ENCODE measurements around the gene CMSS1. TPM values are rescaled to one million over a fixed set of nuclear protein-coding genes. Genes with fewer than 3 reads are reported as not detected.

Gene CMSS1
- total and polyA plus RNA-seq, 7 experiments from 2014 or later, result 14.9 to 47.7 (median 18.4) TPM

DNA sequence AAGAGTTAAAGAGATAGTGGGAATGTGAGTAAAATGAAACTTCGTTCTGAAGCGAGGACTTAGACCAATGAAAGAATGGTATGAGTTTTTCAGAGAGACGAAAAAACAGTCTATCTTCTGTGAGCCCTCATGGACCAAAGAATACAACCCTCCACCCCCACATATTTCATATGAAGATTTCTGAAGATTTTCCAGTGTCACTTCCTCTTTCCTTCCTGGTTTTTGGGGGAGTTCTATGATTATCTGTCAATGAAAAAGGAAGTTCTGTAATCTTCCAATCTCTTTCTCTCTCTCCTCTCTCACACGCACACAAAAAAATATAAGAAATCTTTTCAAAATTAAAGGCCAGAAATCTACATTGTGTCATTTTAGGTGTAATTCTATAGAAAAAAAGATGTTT lies 27.7 kb downstream of the CMSS1 start:
- ATAC-seq, result no peak
- Histone ChIP-seq H3K27me3 (ENCODE audit: control insufficient read depth in 2 of 2, insufficient read depth in 2 of 2, low read length in 2 of 2) (no peaks in the 10 kb centered on the region), H3K4me1 (ENCODE audit: control insufficient read depth in 2 of 2, insufficient read depth in 2 of 2, low read length in 2 of 2) (no peaks in the 10 kb centered on the region), H3K36me3 (ENCODE audit: control insufficient read depth in 2 of 3, insufficient read depth in 3 of 3, low read length in 3 of 3) (no peaks in the 10 kb centered on the region), H3K4me3 (ENCODE audit: low read length) (no peak overlapping the region), H3K27ac (ENCODE audit: low read depth, low read length) (no peak overlapping the region), H3K9me3 (ENCODE audit: control insufficient read depth in 2 of 3, low read length in 3 of 3) (no peaks in the 10 kb centered on the region)
- Mint-ChIP-seq H3K27me3 (no peaks in the 10 kb centered on the region), H3K27ac (no peak overlapping the region), H3K4me1 (peaks cover 0 to 31% (median 9%) of the 10 kb centered on the region in 7 donors), H3K4me3 (no peak overlapping the region), H3K36me3 (peaks cover 0 to 7% (median 0%) of the 10 kb centered on the region in 5 donors), H3K9me3 (no peaks in the 10 kb centered on the region)
- ChIA-PET POLR2A (no interaction called here), CTCF (no interaction called here)
- intact Hi-C loops (cut with micrococcal nuclease), result no loop called here
- DNase-seq, result no peak

GRCh38 chr3:99845999-99846398 lies 28.3 kb downstream of the CMSS1 start:
- H3K27me3 Mint-ChIP-seq, result no peaks in the 10 kb centered on the region
- ATAC-seq (no peak), DNase-seq (no peak)
- Histone ChIP-seq H3K36me3 (ENCODE audit: control insufficient read depth in 2 of 3, insufficient read depth in 3 of 3, low read length in 3 of 3) (no peaks in the 10 kb centered on the region), H3K4me1 (ENCODE audit: control insufficient read depth in 2 of 2, insufficient read depth in 2 of 2, low read length in 2 of 2) (no peaks in the 10 kb centered on the region), H3K27me3 (ENCODE audit: control insufficient read depth in 2 of 2, insufficient read depth in 2 of 2, low read length in 2 of 2) (no peaks in the 10 kb centered on the region), H3K27ac (ENCODE audit: low read depth, low read length) (no peak overlapping the region), H3K9me3 (ENCODE audit: control insufficient read depth in 2 of 3, low read length in 3 of 3) (no peaks in the 10 kb centered on the region), H3K4me3 (ENCODE audit: low read length) (no peak overlapping the region)
- intact Hi-C loops (cut with micrococcal nuclease), result no loop called here
- H3K27ac Mint-ChIP-seq, result no peak overlapping the region
- no peaks in the 10 kb centered on the region for H3K9me3 Mint-ChIP-seq
- H3K4me1 Mint-ChIP-seq, result peaks cover 0 to 31% (median 9%) of the 10 kb centered on the region in 7 donors
- H3K4me3 Mint-ChIP-seq, result no peak overlapping the region
- peaks cover 0 to 7% (median 0%) of the 10 kb centered on the region in 5 donors for H3K36me3 Mint-ChIP-seq
- ChIA-PET POLR2A (no interaction called here), CTCF (no interaction called here)

- Histone ChIP-seq H3K27ac (ENCODE audit: low read depth, low read length) (no peak overlapping the region), H3K27me3 (ENCODE audit: control insufficient read depth in 2 of 2, insufficient read depth in 2 of 2, low read length in 2 of 2) (no peaks in the 10 kb centered on the region), H3K4me3 (ENCODE audit: low read length) (no peak overlapping the region), H3K9me3 (ENCODE audit: control insufficient read depth in 2 of 3, low read length in 3 of 3) (no peaks in the 10 kb centered on the region), H3K36me3 (ENCODE audit: control insufficient read depth in 2 of 3, insufficient read depth in 3 of 3, low read length in 3 of 3) (no peaks in the 10 kb centered on the region), H3K4me1 (ENCODE audit: control insufficient read depth in 2 of 2, insufficient read depth in 2 of 2, low read length in 2 of 2) (no peaks in the 10 kb centered on the region)
- POLR2A ChIA-PET, result no interaction called here
- H3K4me3 Mint-ChIP-seq, result no peak overlapping the region
- ATAC-seq (no peak), DNase-seq (no peak)
- H3K36me3 Mint-ChIP-seq, result peaks cover 0 to 8% (median 0%) of the 10 kb centered on the region in 5 donors
- H3K4me1 Mint-ChIP-seq, result peaks cover 0 to 31% (median 9%) of the 10 kb centered on the region in 7 donors
- CTCF ChIA-PET, result interaction anchor here (0.6 kb wide), 2 partner anchors 15 to 36 kb away, joined by 3 read pairs; no protein-coding TSS in a partner anchor
- intact Hi-C loops (cut with micrococcal nuclease), result no loop called here
- no peak overlapping the region for H3K27ac Mint-ChIP-seq
- no peaks in the 10 kb centered on the region for H3K27me3 Mint-ChIP-seq
- no peaks in the 10 kb centered on the region for H3K9me3 Mint-ChIP-seq
Measured at GRCh38 chr3:99846477-99847160, 29.0 kb downstream of the CMSS1 start.

GRCh38 chr3:99848433-99848832 lies 30.8 kb downstream of the CMSS1 start:
- Histone ChIP-seq H3K27me3 (ENCODE audit: control insufficient read depth in 2 of 2, insufficient read depth in 2 of 2, low read length in 2 of 2) (no peaks in the 10 kb centered on the region), H3K4me3 (ENCODE audit: low read length) (no peak overlapping the region), H3K36me3 (ENCODE audit: control insufficient read depth in 2 of 3, insufficient read depth in 3 of 3, low read length in 3 of 3) (no peaks in the 10 kb centered on the region), H3K27ac (ENCODE audit: low read depth, low read length) (no peak overlapping the region), H3K9me3 (ENCODE audit: control insufficient read depth in 2 of 3, low read length in 3 of 3) (no peaks in the 10 kb centered on the region), H3K4me1 (ENCODE audit: control insufficient read depth in 2 of 2, insufficient read depth in 2 of 2, low read length in 2 of 2) (no peaks in the 10 kb centered on the region)
- DNase-seq (no peak), ATAC-seq (no peak)
- Mint-ChIP-seq H3K4me1 (peaks cover 0 to 31% (median 6%) of the 10 kb centered on the region in 7 donors), H3K9me3 (no peaks in the 10 kb centered on the region), H3K27ac (no peak overlapping the region), H3K4me3 (no peak overlapping the region), H3K27me3 (no peaks in the 10 kb centered on the region), H3K36me3 (peaks cover 0 to 11% (median 0%) of the 10 kb centered on the region in 5 donors)
- ChIA-PET POLR2A (interaction anchor here (0.7 kb wide), 1 partner anchor 17 kb away, joined by 3 read pairs; no protein-coding TSS in a partner anchor), CTCF (interaction anchor here (1.2 kb wide), 1 partner anchor 21 kb away, joined by 3 read pairs; no protein-coding TSS in a partner anchor)
- intact Hi-C loops (cut with micrococcal nuclease), result no loop called here

GRCh38 chr3:99850608-99851007 lies 32.9 kb downstream of the CMSS1 start:
- Histone ChIP-seq H3K27ac (ENCODE audit: low read depth, low read length) (no peak overlapping the region), H3K4me1 (ENCODE audit: control insufficient read depth in 2 of 2, insufficient read depth in 2 of 2, low read length in 2 of 2) (no peaks in the 10 kb centered on the region), H3K9me3 (ENCODE audit: control insufficient read depth in 2 of 3, low read length in 3 of 3) (no peaks in the 10 kb centered on the region), H3K4me3 (ENCODE audit: low read length) (no peak overlapping the region), H3K36me3 (ENCODE audit: control insufficient read depth in 2 of 3, insufficient read depth in 3 of 3, low read length in 3 of 3) (no peaks in the 10 kb centered on the region), H3K27me3 (ENCODE audit: control insufficient read depth in 2 of 2, insufficient read depth in 2 of 2, low read length in 2 of 2) (no peaks in the 10 kb centered on the region)
- POLR2A ChIA-PET, result interaction anchor here (0.7 kb wide), 1 partner anchor 489 kb away, joined by 3 read pairs; no protein-coding TSS in a partner anchor
- Mint-ChIP-seq H3K27me3 (no peaks in the 10 kb centered on the region), H3K36me3 (peaks cover 0 to 12% (median 6%) of the 10 kb centered on the region in 5 donors), H3K27ac (no peak overlapping the region), H3K4me1 (peaks cover 0 to 20% (median 2%) of the 10 kb centered on the region in 7 donors), H3K9me3 (no peaks in the 10 kb centered on the region), H3K4me3 (no peak overlapping the region)
- DNase-seq (no peak), ATAC-seq (no peak)
- intact Hi-C loops (cut with micrococcal nuclease), result no loop called here
- CTCF ChIA-PET, result no interaction called here

DNA sequence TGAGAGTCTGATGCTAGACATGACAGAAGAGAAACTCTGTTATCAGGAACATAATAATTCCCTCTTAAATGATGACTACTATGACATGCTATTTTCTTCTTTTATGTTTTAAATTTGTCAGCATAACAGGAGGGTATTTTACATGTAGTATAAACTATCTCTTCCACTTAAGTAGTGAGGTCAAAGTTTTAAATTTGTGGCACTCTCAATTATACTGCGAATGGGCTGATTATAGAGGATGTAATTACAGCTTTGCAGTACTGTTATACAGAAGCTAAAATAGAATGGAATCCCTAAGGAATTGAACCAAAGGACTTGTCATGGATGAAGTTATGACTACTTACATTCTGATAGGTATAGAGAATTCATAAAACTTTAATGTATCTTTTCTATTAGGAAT lies 34.3 kb downstream of the CMSS1 start:
- Histone ChIP-seq H3K9me3 (ENCODE audit: control insufficient read depth in 2 of 3, low read length in 3 of 3) (no peaks in the 10 kb centered on the region), H3K4me3 (ENCODE audit: low read length) (no peak overlapping the region), H3K4me1 (ENCODE audit: control insufficient read depth in 2 of 2, insufficient read depth in 2 of 2, low read length in 2 of 2) (no peaks in the 10 kb centered on the region), H3K27me3 (ENCODE audit: control insufficient read depth in 2 of 2, insufficient read depth in 2 of 2, low read length in 2 of 2) (no peaks in the 10 kb centered on the region), H3K36me3 (ENCODE audit: control insufficient read depth in 2 of 3, insufficient read depth in 3 of 3, low read length in 3 of 3) (no peaks in the 10 kb centered on the region), H3K27ac (ENCODE audit: low read depth, low read length) (no peak overlapping the region)
- H3K36me3 Mint-ChIP-seq, result peaks cover 4 to 16% (median 10%) of the 10 kb centered on the region in 5 donors
- H3K9me3 Mint-ChIP-seq, result no peaks in the 10 kb centered on the region
- peaks cover 0 to 25% (median 3%) of the 10 kb centered on the region in 7 donors for H3K4me1 Mint-ChIP-seq
- ChIA-PET POLR2A (no interaction called here), CTCF (no interaction called here)
- intact Hi-C loops (cut with micrococcal nuclease), result no loop called here
- DNase-seq (no peak), ATAC-seq (no peak)
- no peak overlapping the region for H3K27ac Mint-ChIP-seq
- no peaks in the 10 kb centered on the region for H3K27me3 Mint-ChIP-seq
- H3K4me3 Mint-ChIP-seq, result no peak overlapping the region

GRCh38 chr3:99852851-99853250 lies 35.2 kb downstream of the CMSS1 start:
- Mint-ChIP-seq H3K27ac (no peak overlapping the region), H3K36me3 (peaks cover 4 to 16% (median 10%) of the 10 kb centered on the region in 5 donors)
- CTCF ChIA-PET, result no interaction called here

More at GRCh38 chr3:99852851-99853250, 35.2 kb downstream of the CMSS1 start:
- ATAC-seq (no peak), DNase-seq (no peak)
- H3K27me3 ChIP-seq (ENCODE audit: control insufficient read depth in 2 of 2, insufficient read depth in 2 of 2, low read length in 2 of 2), result no peaks in the 10 kb centered on the region
- H3K36me3 ChIP-seq (ENCODE audit: control insufficient read depth in 2 of 3, insufficient read depth in 3 of 3, low read length in 3 of 3), result no peaks in the 10 kb centered on the region
- no peaks in the 10 kb centered on the region for H3K4me1 ChIP-seq (ENCODE audit: control insufficient read depth in 2 of 2, insufficient read depth in 2 of 2, low read length in 2 of 2)
- H3K4me3 ChIP-seq (ENCODE audit: low read length), result no peak overlapping the region
- intact Hi-C loops (cut with micrococcal nuclease), result no loop called here
- H3K9me3 ChIP-seq (ENCODE audit: control insufficient read depth in 2 of 3, low read length in 3 of 3), result no peaks in the 10 kb centered on the region
- POLR2A ChIA-PET, result no interaction called here
- Mint-ChIP-seq H3K9me3 (no peaks in the 10 kb centered on the region), H3K27me3 (no peaks in the 10 kb centered on the region), H3K4me1 (peaks cover 0 to 27% (median 3%) of the 10 kb centered on the region in 7 donors), H3K4me3 (no peak overlapping the region)
- H3K27ac ChIP-seq (ENCODE audit: low read depth, low read length), result no peak overlapping the region

All from naive thymus-derived CD4-positive, alpha-beta T cell (primary cell).